Measurements from ENCODE around the gene SLC38A8.

SLC38A8 gene

DNA sequence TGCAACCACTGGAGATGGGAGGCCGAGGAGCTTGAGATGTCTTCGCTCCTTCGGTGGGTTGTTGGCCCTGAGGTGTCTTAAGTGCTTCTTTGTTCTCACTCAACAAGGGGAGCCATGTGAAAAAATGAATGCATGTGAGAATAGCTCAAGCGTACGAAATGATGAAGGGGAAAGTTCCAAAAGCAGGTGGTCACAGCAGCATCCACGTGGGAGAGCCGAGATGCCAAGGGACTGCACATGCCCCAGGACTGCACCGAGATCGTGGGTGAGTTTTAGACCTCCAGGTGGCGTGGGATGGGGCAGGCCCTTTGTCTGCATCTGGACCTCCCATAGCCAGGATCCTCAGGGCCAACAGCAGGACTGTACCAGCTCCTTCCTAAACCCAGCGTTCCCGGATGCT, 8.1 kb downstream of the SLC38A8 start:
- H3K27me3 ChIP-seq (ENCODE audit: control insufficient read depth in 1 of 2, insufficient read depth in 2 of 2, low read length in 2 of 2), result no peaks in the 10 kb centered on the region
- no peaks in the 10 kb centered on the region for H3K4me1 ChIP-seq (ENCODE audit: control insufficient read depth in 1 of 2, insufficient read depth in 2 of 2, low read length in 2 of 2)
- no peak overlapping the region for H3K27ac ChIP-seq (ENCODE audit: low read depth, low read length)
- H3K36me3 ChIP-seq (ENCODE audit: control insufficient read depth in 1 of 2, insufficient read depth in 2 of 2, low read length in 2 of 2), result no peaks in the 10 kb centered on the region
- H3K9me3 ChIP-seq (ENCODE audit: control insufficient read depth in 1 of 2, low read length in 2 of 2), result peaks cover 0 to 5% of the 10 kb centered on the region in 2 donors
- no peak overlapping the region for H3K9ac ChIP-seq (ENCODE audit: low read depth in 1 of 2, low read length in 2 of 2)
- H3K4me3 ChIP-seq (ENCODE audit: low read depth in 1 of 2, low read length in 2 of 2), result no peak overlapping the region

DNA sequence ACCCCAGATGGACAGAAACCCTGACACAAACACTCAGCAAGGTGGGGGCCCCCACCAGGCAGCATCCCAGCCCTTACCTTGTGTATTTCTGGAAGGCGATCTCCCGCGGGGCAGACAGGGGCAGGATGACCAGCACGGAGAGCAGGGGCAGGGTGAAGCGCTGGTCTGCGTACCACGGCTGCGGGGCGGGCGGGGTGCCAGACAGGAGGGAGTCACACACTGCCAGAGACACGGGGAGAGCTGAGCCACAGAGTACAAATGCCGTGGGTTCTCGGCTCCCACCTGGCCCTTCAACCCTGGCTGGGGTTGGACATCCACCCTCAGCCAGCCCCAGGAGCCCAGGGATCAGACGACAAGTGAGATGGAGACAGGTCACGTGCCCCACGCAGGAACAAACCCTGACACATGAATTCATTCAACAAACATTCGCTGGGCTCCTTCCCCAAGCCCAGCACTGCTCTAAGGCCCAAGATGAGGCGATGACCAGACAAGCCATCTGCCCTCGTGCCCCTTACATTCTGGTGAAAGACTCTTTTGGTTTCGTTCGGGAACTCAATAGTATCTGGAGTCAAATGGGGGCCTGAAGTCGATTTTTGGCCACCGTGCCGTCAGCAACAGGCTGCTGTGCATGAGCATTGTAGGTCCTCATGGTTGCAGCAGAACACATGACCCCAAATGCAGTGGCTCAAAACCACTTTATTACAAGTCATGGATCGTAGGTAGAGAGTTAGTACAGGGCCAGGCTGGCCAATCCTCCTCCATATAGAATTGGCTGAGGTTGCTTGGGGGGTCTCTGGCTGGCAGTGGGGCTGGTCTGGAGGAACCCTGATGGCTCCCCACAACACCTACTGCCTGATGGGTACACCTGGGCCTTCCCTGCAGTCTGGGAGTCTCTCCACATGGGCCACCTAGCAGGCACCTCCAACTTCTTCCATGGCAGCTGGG, 9.1 kb downstream of the SLC38A8 start:
- H3K4me1 ChIP-seq (ENCODE audit: control insufficient read depth in 1 of 2, insufficient read depth in 2 of 2, low read length in 2 of 2), result no peaks in the 10 kb centered on the region
- no peak overlapping the region for H3K9ac ChIP-seq (ENCODE audit: low read depth in 1 of 2, low read length in 2 of 2)
- H3K27me3 ChIP-seq (ENCODE audit: control insufficient read depth in 1 of 2, insufficient read depth in 2 of 2, low read length in 2 of 2), result no peaks in the 10 kb centered on the region
- no peaks in the 10 kb centered on the region for H3K36me3 ChIP-seq (ENCODE audit: control insufficient read depth in 1 of 2, insufficient read depth in 2 of 2, low read length in 2 of 2)
- no peak overlapping the region for H3K27ac ChIP-seq (ENCODE audit: low read depth, low read length)
- H3K4me3 ChIP-seq (ENCODE audit: low read depth in 1 of 2, low read length in 2 of 2), result no peak overlapping the region
- peaks cover 0 to 5% of the 10 kb centered on the region in 2 donors for H3K9me3 ChIP-seq (ENCODE audit: control insufficient read depth in 1 of 2, low read length in 2 of 2)

DNA sequence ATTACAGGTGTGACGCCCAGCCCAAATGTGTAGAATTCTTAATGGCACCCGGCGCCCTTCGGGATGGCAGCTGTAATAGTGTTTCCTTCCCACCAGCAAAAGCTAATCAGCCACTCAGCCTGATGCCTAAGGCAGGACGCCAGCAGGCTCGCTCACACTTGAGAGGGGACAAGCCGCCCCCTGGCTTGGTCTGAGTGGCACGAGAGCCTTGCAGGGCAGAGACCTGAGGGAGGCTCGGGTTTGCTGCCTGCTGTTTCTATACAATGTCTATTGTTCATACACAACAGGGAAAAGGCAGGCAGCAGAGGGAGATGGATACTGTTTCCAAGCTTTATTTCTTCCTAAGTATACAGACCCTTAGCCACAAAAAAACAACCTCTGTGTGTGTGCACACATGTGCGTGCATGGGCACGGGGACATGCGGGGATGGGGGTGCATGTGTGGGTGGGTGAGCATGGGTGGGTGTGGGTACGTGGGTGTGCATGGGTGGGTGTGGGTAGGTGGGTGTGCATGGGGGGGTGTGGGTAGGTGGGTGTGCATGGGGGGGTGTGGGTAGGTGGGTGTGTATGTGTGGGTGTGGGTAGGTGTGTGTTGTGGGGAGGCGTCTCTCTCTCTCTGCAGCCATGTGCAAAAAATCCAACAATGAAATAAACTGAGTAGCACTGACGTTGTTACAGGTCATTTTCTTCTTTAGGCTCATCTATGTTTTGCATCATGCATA, 10.0 kb downstream of the SLC38A8 start:
- Histone ChIP-seq H3K36me3 (ENCODE audit: control insufficient read depth in 1 of 2, insufficient read depth in 2 of 2, low read length in 2 of 2) (no peaks in the 10 kb centered on the region), H3K27ac (ENCODE audit: low read depth, low read length) (no peak overlapping the region), H3K27me3 (ENCODE audit: control insufficient read depth in 1 of 2, insufficient read depth in 2 of 2, low read length in 2 of 2) (no peaks in the 10 kb centered on the region), H3K9me3 (ENCODE audit: control insufficient read depth in 1 of 2, low read length in 2 of 2) (peaks cover 0 to 5% of the 10 kb centered on the region in 2 donors), H3K9ac (ENCODE audit: low read depth in 1 of 2, low read length in 2 of 2) (no peak overlapping the region), H3K4me3 (ENCODE audit: low read depth in 1 of 2, low read length in 2 of 2) (no peak overlapping the region), H3K4me1 (ENCODE audit: control insufficient read depth in 1 of 2, insufficient read depth in 2 of 2, low read length in 2 of 2) (no peaks in the 10 kb centered on the region)

DNA sequence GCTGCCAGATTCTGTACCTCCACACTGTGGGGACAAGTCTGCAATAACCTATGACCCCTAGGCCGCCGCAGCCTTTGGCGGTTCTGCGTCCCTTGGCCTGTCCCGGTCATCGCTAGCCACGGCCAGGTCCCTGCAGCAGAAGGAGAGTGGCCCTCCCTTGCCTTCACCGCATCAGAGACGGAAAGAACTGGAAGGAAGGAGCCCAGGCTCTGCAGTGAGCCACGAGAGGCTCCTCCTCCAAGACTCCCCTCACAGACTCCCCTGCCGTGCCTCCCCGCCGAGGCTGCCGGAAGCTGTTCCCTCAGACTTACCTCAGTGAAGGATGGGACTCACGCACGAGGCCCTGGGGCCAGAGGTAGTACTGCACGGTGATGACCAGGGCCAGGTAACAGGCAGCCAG, 11.0 kb downstream of the SLC38A8 start:
- Histone ChIP-seq H3K27ac (ENCODE audit: low read depth, low read length) (no peak overlapping the region), H3K4me1 (ENCODE audit: control insufficient read depth in 1 of 2, insufficient read depth in 2 of 2, low read length in 2 of 2) (no peaks in the 10 kb centered on the region), H3K36me3 (ENCODE audit: control insufficient read depth in 1 of 2, insufficient read depth in 2 of 2, low read length in 2 of 2) (no peaks in the 10 kb centered on the region), H3K27me3 (ENCODE audit: control insufficient read depth in 1 of 2, insufficient read depth in 2 of 2, low read length in 2 of 2) (no peaks in the 10 kb centered on the region), H3K4me3 (ENCODE audit: low read depth in 1 of 2, low read length in 2 of 2) (no peak overlapping the region), H3K9me3 (ENCODE audit: control insufficient read depth in 1 of 2, low read length in 2 of 2) (peaks cover 0 to 5% of the 10 kb centered on the region in 2 donors), H3K9ac (ENCODE audit: low read depth in 1 of 2, low read length in 2 of 2) (no peak overlapping the region)

DNA sequence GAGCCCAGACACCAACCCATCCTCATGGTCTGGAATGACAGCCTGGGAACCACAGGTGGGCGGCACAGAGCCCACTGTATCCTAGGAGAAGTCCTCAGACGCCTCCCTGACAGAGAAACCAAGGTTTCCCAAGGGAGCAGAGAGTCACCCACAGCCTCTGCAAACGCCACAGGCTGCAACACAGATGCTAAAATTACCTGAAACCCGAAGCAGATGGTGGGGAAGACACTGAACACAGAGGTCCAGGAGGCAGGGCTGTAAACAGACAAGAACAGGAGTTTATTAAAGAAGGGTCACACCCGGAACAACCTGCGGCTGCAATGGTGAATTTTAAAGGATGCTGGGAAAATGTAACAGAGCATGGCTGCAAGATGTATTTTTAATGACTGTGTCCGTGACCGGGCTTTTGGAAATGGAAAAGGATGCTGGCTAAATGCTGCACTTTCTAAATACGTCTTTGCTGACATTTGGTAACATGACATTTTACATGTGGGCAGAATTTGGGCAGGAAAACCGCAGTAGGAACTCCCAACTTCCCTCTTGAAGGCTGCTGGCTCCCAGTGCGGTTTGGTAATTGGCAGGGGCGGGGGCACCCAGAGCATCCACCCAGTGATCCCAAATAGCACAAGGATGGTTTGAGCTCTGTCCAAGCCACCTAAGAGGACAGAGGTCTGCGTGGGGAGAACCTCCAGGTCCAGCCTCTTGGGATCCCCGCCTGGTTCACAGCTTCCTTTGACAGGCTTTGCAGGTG, 13.1 kb downstream of the SLC38A8 start:
- no peak overlapping the region for H3K4me3 ChIP-seq (ENCODE audit: low read depth in 1 of 2, low read length in 2 of 2)
- no peak overlapping the region for H3K9ac ChIP-seq (ENCODE audit: low read depth in 1 of 2, low read length in 2 of 2)
- H3K27me3 ChIP-seq (ENCODE audit: control insufficient read depth in 1 of 2, insufficient read depth in 2 of 2, low read length in 2 of 2), result no peaks in the 10 kb centered on the region
- H3K4me1 ChIP-seq (ENCODE audit: control insufficient read depth in 1 of 2, insufficient read depth in 2 of 2, low read length in 2 of 2), result no peaks in the 10 kb centered on the region
- no peaks in the 10 kb centered on the region for H3K36me3 ChIP-seq (ENCODE audit: control insufficient read depth in 1 of 2, insufficient read depth in 2 of 2, low read length in 2 of 2)
- H3K27ac ChIP-seq (ENCODE audit: low read depth, low read length), result no peak overlapping the region
- no peaks in the 10 kb centered on the region for H3K9me3 ChIP-seq (ENCODE audit: control insufficient read depth in 1 of 2, low read length in 2 of 2)

DNA sequence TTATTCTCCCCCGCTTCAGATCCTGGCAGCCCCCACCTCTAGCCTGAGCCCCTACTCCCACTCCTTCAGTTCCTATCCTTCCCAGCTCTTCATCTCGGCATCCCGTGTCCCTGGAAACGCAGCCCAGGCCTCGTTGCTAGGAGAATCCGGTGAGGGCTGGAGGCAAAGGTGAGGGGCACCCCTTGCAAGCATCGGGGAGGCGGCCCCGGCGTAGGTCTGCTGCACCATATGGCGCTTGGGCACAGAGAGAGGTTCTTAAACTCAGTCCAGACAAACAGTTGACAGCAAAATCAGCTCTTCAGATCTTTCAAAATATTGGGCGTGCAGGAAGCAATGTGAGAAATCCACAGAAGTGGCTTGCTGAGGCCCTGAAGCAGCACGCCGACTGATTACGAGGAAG, 15.0 kb downstream of the SLC38A8 start:
- H3K36me3 ChIP-seq (ENCODE audit: control insufficient read depth in 1 of 2, insufficient read depth in 2 of 2, low read length in 2 of 2), result no peaks in the 10 kb centered on the region
- peaks cover 3 to 5% of the 10 kb centered on the region in 2 donors for H3K4me1 ChIP-seq (ENCODE audit: control insufficient read depth in 1 of 2, insufficient read depth in 2 of 2, low read length in 2 of 2)
- no peak overlapping the region for H3K27ac ChIP-seq (ENCODE audit: low read depth, low read length)
- no peaks in the 10 kb centered on the region for H3K9me3 ChIP-seq (ENCODE audit: control insufficient read depth in 1 of 2, low read length in 2 of 2)
- no peak overlapping the region for H3K9ac ChIP-seq (ENCODE audit: low read depth in 1 of 2, low read length in 2 of 2)
- no peaks in the 10 kb centered on the region for H3K27me3 ChIP-seq (ENCODE audit: control insufficient read depth in 1 of 2, insufficient read depth in 2 of 2, low read length in 2 of 2)
- H3K4me3 ChIP-seq (ENCODE audit: low read depth in 1 of 2, low read length in 2 of 2), result no peak overlapping the region

DNA sequence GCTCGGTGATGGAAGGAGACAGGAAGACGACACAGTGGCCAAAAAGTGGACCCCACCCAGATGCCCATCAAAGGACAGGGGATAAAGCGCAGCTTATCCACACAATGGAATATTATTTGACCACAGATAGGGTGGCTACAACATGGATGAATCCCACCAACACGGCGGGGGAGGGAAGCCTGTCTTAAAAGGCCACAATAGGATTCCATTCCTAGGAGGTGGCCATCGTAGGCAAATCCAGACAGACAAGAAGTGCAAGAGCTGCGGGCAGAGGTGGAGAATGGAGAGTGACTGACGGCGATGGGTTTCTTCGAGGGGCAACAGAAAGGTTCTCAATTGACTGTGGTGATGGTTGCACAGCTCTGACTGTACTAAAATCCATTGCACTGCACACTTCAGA, 16.0 kb downstream of the SLC38A8 start:
- H3K27ac ChIP-seq (ENCODE audit: low read depth, low read length), result no peak overlapping the region
- H3K36me3 ChIP-seq (ENCODE audit: control insufficient read depth in 1 of 2, insufficient read depth in 2 of 2, low read length in 2 of 2), result no peaks in the 10 kb centered on the region
- no peak overlapping the region for H3K4me3 ChIP-seq (ENCODE audit: low read depth in 1 of 2, low read length in 2 of 2)
- H3K27me3 ChIP-seq (ENCODE audit: control insufficient read depth in 1 of 2, insufficient read depth in 2 of 2, low read length in 2 of 2), result no peaks in the 10 kb centered on the region
- H3K9me3 ChIP-seq (ENCODE audit: control insufficient read depth in 1 of 2, low read length in 2 of 2), result peaks cover 1 to 3% of the 10 kb centered on the region in 2 donors
- H3K4me1 ChIP-seq (ENCODE audit: control insufficient read depth in 1 of 2, insufficient read depth in 2 of 2, low read length in 2 of 2), result peaks cover 3 to 5% of the 10 kb centered on the region in 2 donors
- no peak overlapping the region for H3K9ac ChIP-seq (ENCODE audit: low read depth in 1 of 2, low read length in 2 of 2)

DNA sequence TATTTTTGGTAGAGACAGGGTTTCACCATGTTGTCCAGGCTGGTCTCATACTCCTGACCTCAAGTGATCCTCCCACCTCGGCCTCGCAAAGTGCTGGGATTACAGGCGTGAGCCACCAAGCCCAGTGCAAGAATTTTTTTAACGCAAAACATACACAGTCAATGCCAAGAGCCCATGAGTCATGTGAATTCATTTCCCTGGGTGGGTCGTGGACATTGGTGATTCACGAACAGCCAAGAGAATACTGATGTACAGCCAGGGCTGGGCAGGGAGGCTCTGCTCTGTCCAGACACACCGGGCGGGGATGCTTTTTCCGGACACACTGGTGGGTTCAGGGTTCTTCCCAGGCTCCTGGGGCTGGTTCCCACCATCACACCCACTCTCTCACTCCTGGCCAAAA, 17.7 kb downstream of the SLC38A8 start:
- Histone ChIP-seq H3K4me3 (ENCODE audit: low read depth in 1 of 2, low read length in 2 of 2) (no peak overlapping the region), H3K4me1 (ENCODE audit: control insufficient read depth in 1 of 2, insufficient read depth in 2 of 2, low read length in 2 of 2) (peaks cover 3 to 5% of the 10 kb centered on the region in 2 donors), H3K27ac (ENCODE audit: low read depth, low read length) (no peak overlapping the region), H3K9ac (ENCODE audit: low read depth in 1 of 2, low read length in 2 of 2) (no peak overlapping the region), H3K27me3 (ENCODE audit: control insufficient read depth in 1 of 2, insufficient read depth in 2 of 2, low read length in 2 of 2) (no peaks in the 10 kb centered on the region), H3K9me3 (ENCODE audit: control insufficient read depth in 1 of 2, low read length in 2 of 2) (peaks cover 5 to 9% of the 10 kb centered on the region in 2 donors), H3K36me3 (ENCODE audit: control insufficient read depth in 1 of 2, insufficient read depth in 2 of 2, low read length in 2 of 2) (no peaks in the 10 kb centered on the region)

DNA sequence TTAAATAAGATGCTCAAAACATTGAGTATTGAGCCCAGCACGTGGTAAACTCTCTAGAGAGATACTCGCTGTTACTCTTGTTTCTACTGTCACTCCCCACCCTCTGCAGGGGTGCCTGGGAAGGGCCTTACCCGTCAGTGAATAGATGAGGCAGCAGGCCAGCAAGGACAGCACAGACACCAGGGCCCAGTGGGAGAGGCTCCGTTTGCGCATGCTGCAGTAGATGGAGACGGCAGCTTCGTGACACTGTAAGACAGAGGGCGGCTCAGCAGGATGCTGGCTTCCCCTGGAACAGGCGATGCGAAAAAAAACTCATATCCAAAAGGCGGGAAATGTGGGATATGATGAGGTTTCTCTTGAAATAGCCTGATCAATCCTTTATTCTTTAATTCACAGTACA, 20.0 kb downstream of the SLC38A8 start:
- H3K9ac ChIP-seq (ENCODE audit: low read depth in 1 of 2, low read length in 2 of 2), result no peak overlapping the region
- peaks cover 9% of the 10 kb centered on the region in 2 donors for H3K9me3 ChIP-seq (ENCODE audit: control insufficient read depth in 1 of 2, low read length in 2 of 2)
- H3K4me3 ChIP-seq (ENCODE audit: low read depth in 1 of 2, low read length in 2 of 2), result no peak overlapping the region
- peaks cover 3 to 5% of the 10 kb centered on the region in 2 donors for H3K4me1 ChIP-seq (ENCODE audit: control insufficient read depth in 1 of 2, insufficient read depth in 2 of 2, low read length in 2 of 2)
- no peak overlapping the region for H3K27ac ChIP-seq (ENCODE audit: low read depth, low read length)
- H3K27me3 ChIP-seq (ENCODE audit: control insufficient read depth in 1 of 2, insufficient read depth in 2 of 2, low read length in 2 of 2), result no peaks in the 10 kb centered on the region
- no peaks in the 10 kb centered on the region for H3K36me3 ChIP-seq (ENCODE audit: control insufficient read depth in 1 of 2, insufficient read depth in 2 of 2, low read length in 2 of 2)

DNA sequence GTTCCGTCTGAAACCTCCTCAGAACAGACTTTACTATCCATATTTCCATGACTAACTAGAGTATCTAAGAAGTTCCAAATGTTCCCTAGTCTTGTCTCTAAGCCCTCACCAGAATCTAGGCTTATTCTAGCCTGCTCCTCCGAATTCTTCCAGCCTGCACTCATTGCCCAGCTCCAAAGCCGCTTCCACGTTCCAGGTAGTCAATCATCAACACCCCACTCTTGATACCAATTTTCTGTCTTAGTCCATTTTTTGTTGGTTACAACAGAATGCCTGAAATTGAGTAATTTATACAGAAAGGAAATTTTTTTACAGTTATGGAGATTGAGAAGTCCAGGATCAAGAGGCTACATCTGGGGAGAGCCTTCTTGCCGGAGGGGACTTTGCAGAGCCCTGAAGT, 21.1 kb downstream of the SLC38A8 start:
- no peak overlapping the region for H3K27ac ChIP-seq (ENCODE audit: low read depth, low read length)
- no peaks in the 10 kb centered on the region for H3K27me3 ChIP-seq (ENCODE audit: control insufficient read depth in 1 of 2, insufficient read depth in 2 of 2, low read length in 2 of 2)
- H3K9me3 ChIP-seq (ENCODE audit: control insufficient read depth in 1 of 2, low read length in 2 of 2), result peaks cover 9% of the 10 kb centered on the region in 2 donors
- H3K4me3 ChIP-seq (ENCODE audit: low read depth in 1 of 2, low read length in 2 of 2), result no peak overlapping the region
- no peak overlapping the region for H3K9ac ChIP-seq (ENCODE audit: low read depth in 1 of 2, low read length in 2 of 2)
- H3K36me3 ChIP-seq (ENCODE audit: control insufficient read depth in 1 of 2, insufficient read depth in 2 of 2, low read length in 2 of 2), result no peaks in the 10 kb centered on the region
- peaks cover 3 to 5% of the 10 kb centered on the region in 2 donors for H3K4me1 ChIP-seq (ENCODE audit: control insufficient read depth in 1 of 2, insufficient read depth in 2 of 2, low read length in 2 of 2)
